ENCODE measurements around the gene JMJD6.

DNA sequence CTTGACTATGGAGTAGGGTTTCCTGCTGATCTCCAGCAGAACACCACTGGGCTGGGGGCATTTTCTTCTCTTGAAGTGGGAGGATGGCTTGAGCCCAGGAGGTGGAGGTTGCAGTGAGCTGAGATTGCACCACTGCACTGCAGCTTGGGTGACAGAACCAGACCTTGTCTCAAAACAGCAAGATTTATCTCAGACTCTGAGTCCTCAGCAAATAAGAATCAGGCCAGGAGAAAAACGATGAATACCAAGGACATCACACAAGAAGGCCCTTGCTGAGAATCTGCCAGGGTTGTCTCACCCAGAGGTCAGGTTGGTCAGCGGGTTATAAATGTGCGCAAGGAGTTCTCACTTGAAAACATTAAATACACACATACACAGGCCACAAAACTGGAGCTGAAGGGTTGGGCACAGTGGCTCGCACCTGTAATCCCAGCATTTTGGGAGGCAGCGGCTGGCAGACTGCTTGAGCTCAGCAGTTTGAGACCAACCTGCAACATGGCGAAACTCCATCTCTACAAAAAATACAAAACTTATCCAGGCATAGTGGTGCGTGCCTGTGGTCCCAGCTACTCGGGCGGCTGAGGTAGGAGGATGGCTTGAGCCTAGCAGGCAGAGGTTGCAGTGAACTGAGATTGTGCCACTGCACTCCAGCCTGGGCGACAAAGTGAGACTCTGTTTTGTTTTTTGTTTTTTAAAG, 23.3 kb downstream of the JMJD6 start:
- TF ChIP-seq CTCF (IDR thresholded peaks at IDR 0.05) (no peak), POLR2A (IDR thresholded peaks at IDR 0.05) (no peak)

Measured in breast epithelium (tissue), 3 donors.